ENCODE data around the gene MITF. TPM values are rescaled to one million over a fixed set of nuclear protein-coding genes. Genes with fewer than 3 reads are reported as not detected.

Gene MITF
- polyA plus RNA-seq, 1 experiment: 30.9 TPM

DNA sequence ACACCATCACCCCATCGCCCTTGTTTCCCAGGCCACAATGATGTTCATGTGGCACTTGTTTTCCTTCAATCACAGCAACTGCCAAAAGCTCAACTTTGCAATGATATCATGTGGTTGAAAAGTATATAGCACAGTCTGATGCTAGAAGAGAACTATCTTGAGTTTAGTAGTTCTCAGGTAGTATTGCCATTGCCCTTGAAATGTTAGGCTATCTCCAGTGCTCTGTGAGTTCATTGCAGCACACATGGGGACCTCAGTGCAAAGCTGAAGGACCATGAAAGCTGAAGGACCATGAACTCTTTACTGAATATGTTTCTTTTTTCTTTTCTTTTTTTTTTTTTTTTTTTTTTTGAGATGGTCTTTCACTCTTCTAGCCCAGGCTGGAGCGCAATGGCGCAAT, 224.4 kb downstream of the MITF start:
- Histone ChIP-seq H3K36me3 (ENCODE audit: control insufficient read depth, insufficient read depth, low read length) (peaks cover 9% of the 10 kb centered on the region), H3K4me3 (ENCODE audit: low read depth, low read length) (no peak overlapping the region), H3K27me3 (ENCODE audit: control insufficient read depth, insufficient read depth, low read length) (no peaks in the 10 kb centered on the region)
- no peak for DNase-seq (ENCODE audit: low read depth)
- ChIA-PET CTCF (no interaction called here), POLR2A (no interaction called here)
- TF ChIP-seq, protein P1, sequence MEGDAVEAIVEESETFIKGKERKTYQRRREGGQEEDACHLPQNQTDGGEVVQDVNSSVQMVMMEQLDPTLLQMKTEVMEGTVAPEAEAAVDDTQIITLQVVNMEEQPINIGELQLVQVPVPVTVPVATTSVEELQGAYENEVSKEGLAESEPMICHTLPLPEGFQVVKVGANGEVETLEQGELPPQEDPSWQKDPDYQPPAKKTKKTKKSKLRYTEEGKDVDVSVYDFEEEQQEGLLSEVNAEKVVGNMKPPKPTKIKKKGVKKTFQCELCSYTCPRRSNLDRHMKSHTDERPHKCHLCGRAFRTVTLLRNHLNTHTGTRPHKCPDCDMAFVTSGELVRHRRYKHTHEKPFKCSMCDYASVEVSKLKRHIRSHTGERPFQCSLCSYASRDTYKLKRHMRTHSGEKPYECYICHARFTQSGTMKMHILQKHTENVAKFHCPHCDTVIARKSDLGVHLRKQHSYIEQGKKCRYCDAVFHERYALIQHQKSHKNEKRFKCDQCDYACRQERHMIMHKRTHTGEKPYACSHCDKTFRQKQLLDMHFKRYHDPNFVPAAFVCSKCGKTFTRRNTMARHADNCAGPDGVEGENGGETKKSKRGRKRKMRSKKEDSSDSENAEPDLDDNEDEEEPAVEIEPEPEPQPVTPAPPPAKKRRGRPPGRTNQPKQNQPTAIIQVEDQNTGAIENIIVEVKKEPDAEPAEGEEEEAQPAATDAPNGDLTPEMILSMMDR (IDR thresholded peaks at IDR 0.05; ENCODE audit: insufficient read depth, low read depth, low read length): no peak

DNA sequence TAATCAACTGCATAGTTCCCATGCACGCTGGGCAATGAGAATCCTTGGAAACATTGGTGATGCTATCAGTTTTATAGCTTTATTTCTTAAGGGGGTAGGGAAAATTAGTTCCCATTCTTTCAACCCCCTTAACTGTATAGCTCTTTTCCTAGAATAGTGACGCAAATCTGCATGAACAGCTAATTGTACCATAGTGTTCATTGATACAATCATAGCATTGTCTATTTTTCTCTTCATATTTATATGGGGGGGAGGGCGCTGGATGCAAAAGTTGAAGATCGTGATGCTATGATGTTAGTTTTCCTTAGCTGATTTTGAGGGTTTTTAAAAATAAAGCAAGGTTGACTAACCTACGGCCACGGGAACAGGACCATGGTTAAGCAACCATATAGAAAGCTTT, 227.9 kb downstream of the MITF start:
- no peak for DNase-seq (ENCODE audit: low read depth)
- Histone ChIP-seq H3K27me3 (ENCODE audit: control insufficient read depth, insufficient read depth, low read length) (no peaks in the 10 kb centered on the region), H3K4me3 (ENCODE audit: low read depth, low read length) (no peak overlapping the region), H3K36me3 (ENCODE audit: control insufficient read depth, insufficient read depth, low read length) (peaks cover 4% of the 10 kb centered on the region)
- TF ChIP-seq, protein P1 (IDR thresholded peaks at IDR 0.05; ENCODE audit: insufficient read depth, low read depth, low read length): no peak
- ChIA-PET POLR2A (no interaction called here), CTCF (interaction anchor here (1.2 kb wide), 1 partner anchor 14 kb away, joined by 7 read pairs; no protein-coding TSS in a partner anchor)

DNA sequence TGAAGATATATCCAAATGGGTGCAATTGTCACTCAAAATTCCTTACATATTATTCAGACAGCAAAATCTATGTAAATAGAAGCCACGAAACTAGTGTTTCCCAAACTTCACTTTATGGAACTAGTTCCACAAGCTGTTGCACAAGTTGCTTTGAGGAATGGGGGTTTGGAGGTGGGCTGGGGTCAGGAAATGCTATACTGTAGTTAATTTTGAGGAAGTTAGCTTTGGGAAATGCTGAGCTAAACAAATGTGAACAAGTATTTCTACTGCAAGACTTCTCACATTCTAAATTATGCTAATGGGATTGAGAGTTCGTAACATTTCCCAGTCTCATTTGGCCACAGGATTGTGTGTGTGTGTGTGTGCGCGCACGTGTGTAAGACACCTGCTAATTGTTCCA, 231.6 kb downstream of the MITF start:
- ChIA-PET POLR2A (no interaction called here), CTCF (no interaction called here)
- no peak for DNase-seq (ENCODE audit: low read depth)
- H3K27me3 ChIP-seq (ENCODE audit: control insufficient read depth, insufficient read depth, low read length): no peaks in the 10 kb centered on the region
- H3K4me3 ChIP-seq (ENCODE audit: low read depth, low read length): no peak overlapping the region
- TF ChIP-seq, protein P1 (IDR thresholded peaks at IDR 0.05; ENCODE audit: insufficient read depth, low read depth, low read length): no peak
- H3K36me3 ChIP-seq (ENCODE audit: control insufficient read depth, insufficient read depth, low read length): no peaks in the 10 kb centered on the region

DNA sequence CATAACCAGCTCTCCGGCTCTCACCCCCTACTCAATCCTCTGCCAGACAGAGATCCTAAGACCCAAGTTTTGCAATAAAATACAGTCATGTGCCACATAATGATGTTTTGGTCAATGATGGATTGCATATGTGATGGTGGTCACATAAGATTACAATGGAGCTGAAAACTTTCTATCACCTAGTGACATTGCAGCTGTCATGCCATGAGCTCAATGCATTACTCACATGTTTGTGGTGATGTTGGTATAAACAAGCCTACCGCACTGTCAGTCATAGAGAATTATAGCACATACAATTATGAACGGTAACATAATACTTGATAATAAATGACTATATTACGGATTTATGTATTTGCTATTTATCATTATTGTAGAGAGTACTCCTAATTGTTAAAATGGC, 233.4 kb downstream of the MITF start:
- TF ChIP-seq, protein P1 (IDR thresholded peaks at IDR 0.05; ENCODE audit: insufficient read depth, low read depth, low read length): no peak
- Histone ChIP-seq H3K27me3 (ENCODE audit: control insufficient read depth, insufficient read depth, low read length) (no peaks in the 10 kb centered on the region), H3K36me3 (ENCODE audit: control insufficient read depth, insufficient read depth, low read length) (no peaks in the 10 kb centered on the region), H3K4me3 (ENCODE audit: low read depth, low read length) (no peak overlapping the region)
- CTCF ChIA-PET: interaction anchor here (1.8 kb wide), 1 partner anchor 10 kb away, joined by 3 read pairs; no protein-coding TSS in a partner anchor
- no peak for DNase-seq (ENCODE audit: low read depth)
- POLR2A ChIA-PET: no interaction called here

DNA sequence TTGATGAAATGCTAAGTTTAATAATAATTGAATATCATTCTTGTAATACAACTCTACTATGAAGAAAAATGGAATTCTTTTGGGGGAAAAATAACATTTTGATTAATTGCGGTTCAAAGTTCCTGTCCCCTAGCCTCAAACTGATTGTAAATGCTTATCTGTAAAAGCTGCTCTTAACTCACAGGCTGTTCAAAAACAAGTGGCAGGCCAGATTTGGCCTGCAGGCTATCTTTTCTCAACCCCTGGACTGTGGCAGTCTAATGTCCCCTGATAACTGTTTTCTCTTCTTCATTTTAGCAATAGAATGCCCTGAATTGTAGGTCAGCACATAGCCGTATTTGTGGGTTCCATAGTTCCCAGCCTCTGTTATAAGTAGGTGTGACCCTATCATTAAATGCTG, 236.8 kb downstream of the MITF start:
- TF ChIP-seq, protein P1 (IDR thresholded peaks at IDR 0.05; ENCODE audit: insufficient read depth, low read depth, low read length): no peak
- ChIA-PET POLR2A (no interaction called here), CTCF (no interaction called here)
- Histone ChIP-seq H3K27me3 (ENCODE audit: control insufficient read depth, insufficient read depth, low read length) (no peaks in the 10 kb centered on the region), H3K36me3 (ENCODE audit: control insufficient read depth, insufficient read depth, low read length) (no peaks in the 10 kb centered on the region), H3K4me3 (ENCODE audit: low read depth, low read length) (no peak overlapping the region)
- DNase-seq (ENCODE audit: low read depth): no peak
